PFSK-1 (cell line): ENCODE results near the gene FAF1.

Experiments
- FOXP2 ChIP-seq: optimal IDR thresholded peaks from 2 replicates; pipeline ENCODE3; 2011; ENCODE audit warnings: borderline replicate concordance, control low read depth, inconsistent platforms; ENCODE audit not compliant: insufficient read depth; ENCODE audit errors: extremely low read length, extremely low read depth
- POLR2AphosphoS5 ChIP-seq: IDR thresholded peaks from 2 replicates; pipeline ENCODE4 v1.6.1; 2012; ENCODE audit warnings: low read depth, mild to moderate bottlenecking, control low read depth, low read length, moderate library complexity
- REST ChIP-seq, 2 experiments: IDR thresholded peaks; 2 replicates each; pipeline versions ENCODE4 v1.6.1 to v1.8.0; 2011 to 2012; ENCODE audit warnings: low read depth in 2 of 2, low read length in 2 of 2, control low read depth in 1 of 2, inconsistent platforms in 1 of 2, mild to moderate bottlenecking in 1 of 2, moderate library complexity in 1 of 2; ENCODE audit not compliant: insufficient read depth in 1 of 2
- SIN3A ChIP-seq: IDR thresholded peaks from 2 replicates; pipeline ENCODE4 v1.6.1; 2012; ENCODE audit warnings: mild to moderate bottlenecking, low read length, moderate library complexity, borderline replicate concordance; ENCODE audit not compliant: insufficient read depth
- TAF1 ChIP-seq: IDR thresholded peaks from 2 replicates; pipeline ENCODE4 v1.6.1; 2012; ENCODE audit warnings: low read length, control low read depth, borderline replicate concordance; ENCODE audit not compliant: insufficient read depth

Gene FAF1

GRCh38 chr1:50605186-50605875 lies 354.7 kb downstream of the FAF1 start:
- no peak for TF ChIP-seq POLR2AphosphoS5
- TF ChIP-seq TAF1: no peak
- TF ChIP-seq SIN3A: no peak
- TF ChIP-seq REST (IDR thresholded peaks at IDR 0.05; ENCODE audit: insufficient read depth in 1 of 2, low read depth in 2 of 2, low read length in 2 of 2): no peak
- no peak for TF ChIP-seq FOXP2

GRCh38 chr1:50604580-50604979 lies 355.5 kb downstream of the FAF1 start:
- no peak for TF ChIP-seq TAF1
- no peak for TF ChIP-seq POLR2AphosphoS5
- TF ChIP-seq SIN3A: no peak
- TF ChIP-seq REST (IDR thresholded peaks at IDR 0.05; ENCODE audit: insufficient read depth in 1 of 2, low read depth in 2 of 2, low read length in 2 of 2): no peak
- no peak for TF ChIP-seq FOXP2

GRCh38 chr1:50603274-50604271 lies 356.5 kb downstream of the FAF1 start:
- no peak for TF ChIP-seq POLR2AphosphoS5
- TF ChIP-seq TAF1: no peak
- no peak for TF ChIP-seq SIN3A
- no peak for TF ChIP-seq FOXP2

- TF ChIP-seq TAF1 (no peak), POLR2AphosphoS5 (no peak), SIN3A (no peak), REST (IDR thresholded peaks at IDR 0.05; ENCODE audit: insufficient read depth in 1 of 2, low read depth in 2 of 2, low read length in 2 of 2) (no peak), FOXP2 (no peak)
These were observed 360.5 kb downstream of the FAF1 start for GRCh38 chr1:50599546-50599945.

- TF ChIP-seq SIN3A (no peak), POLR2AphosphoS5 (no peak)
These were observed 364.2 kb downstream of the FAF1 start for GRCh38 chr1:50595874-50596273.
